SIG-M5 (cell line): ENCODE data around the gene GJA9.
"Not testable (repeated sequence)": the region's sequence is repeated elsewhere in the genome, so short reads cannot be mapped to it uniquely, and the experiment has no call there.

Source experiments
- DNase-seq: peaks from one replicate; lab custom pipeline; 2025; lab: John Stamatoyannopoulos, UW

Gene GJA9

DNA sequence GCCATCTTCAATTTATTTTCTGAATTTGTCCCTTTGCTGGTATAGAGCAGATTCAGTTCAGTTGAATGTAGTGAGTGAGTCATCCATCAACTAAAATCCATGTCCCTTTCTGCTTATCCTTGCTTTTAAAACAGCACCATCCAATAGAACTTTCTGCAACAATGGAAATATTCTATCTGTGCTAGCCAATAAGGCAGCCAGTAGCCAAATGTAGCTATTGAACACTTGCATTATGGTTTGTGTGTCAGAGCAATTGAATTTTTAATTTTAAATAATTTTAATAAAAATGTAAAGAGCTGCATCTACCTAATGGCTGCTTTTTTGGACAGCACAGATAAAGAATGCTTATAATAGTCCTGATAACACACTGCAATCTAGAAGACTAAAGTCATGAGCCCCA, at the start of gene GJA9:
Gene GJA9, minus strand, starts transcription at position 101 of the 400 bp plus-strand sequence. CDS start 5,489 bp downstream, outside the sequence.
- no peak for DNase-seq

DNA sequence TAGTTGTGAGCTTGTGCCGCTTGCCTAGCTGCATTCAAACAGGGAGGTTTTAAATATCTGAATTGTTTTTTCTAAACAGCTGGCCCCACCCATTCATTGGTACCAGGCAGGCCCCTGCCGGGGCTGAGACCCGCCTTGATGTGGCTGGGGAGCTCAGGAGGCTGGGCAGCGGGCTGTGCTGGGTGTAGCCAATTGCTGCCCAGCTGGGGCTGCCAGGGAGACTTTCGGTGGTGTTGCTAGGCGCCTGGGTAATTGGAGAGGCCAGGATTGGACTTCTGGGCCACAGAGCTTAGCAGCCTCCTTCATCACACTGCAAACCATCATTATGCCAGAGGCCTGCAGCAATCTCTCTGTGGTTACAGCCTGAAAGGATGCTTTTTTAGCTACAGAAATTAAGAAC, 48.1 kb upstream of the GJA9 start:
- no peak for DNase-seq

DNA sequence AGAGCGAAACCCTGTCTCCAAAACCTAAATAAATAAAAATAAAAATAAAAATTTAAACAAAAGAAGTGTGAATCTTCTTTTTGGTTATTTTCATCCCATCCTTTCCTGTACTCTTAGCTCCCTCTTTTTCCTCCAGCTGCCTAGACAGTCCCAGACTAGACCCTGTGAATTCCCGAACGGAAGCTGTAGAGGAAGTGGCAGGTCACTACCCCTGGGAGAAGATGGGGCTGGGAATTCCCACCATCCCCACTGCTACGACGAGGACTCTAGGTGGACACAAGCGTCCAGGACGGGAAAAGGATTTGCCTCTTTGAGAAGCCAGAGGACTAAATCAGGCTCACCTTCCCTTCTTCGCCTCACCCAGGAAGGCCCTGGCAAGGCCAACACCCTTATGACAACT, 47.7 kb upstream of the GJA9 start:
- no peak for DNase-seq

DNA sequence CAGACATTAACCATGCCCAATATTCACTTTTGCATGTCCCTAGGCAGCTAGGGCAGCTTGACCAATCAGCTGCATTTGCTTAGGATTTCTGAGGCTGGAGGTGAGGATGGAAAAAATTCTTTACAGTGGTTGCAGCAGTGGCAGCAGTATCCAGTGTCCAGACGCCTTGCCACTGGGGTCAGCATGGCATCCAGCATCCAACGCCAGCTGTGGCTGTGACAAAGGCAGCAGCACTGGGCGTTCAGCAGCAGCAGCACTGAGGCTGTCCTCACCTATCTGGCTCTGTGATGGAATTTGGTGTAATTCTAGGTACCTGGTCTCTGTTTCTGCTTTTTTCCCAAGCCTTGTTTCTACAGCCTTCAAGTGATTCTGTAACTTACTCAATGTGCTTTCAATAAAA, 44.7 kb upstream of the GJA9 start:
- DNase-seq: no peak

DNA sequence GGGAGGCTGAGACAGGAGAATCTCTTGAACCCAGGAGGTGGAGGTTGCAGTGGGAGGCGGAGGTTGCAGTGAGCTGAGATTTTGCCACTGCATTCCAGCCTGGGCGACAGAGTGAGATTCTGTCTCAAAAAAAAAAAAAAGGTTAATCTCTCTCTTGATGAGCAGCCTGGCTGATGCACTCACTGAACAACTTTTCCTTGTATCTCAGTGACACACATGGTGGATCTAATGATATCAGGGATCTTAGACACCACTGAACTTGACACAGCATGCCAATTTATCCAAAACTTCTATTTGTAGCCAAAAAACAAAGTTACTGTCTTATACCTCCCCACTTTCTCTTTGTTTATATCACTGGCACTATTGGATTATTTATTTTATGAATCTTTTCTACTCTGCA, 44.0 kb upstream of the GJA9 start:
- no peak for DNase-seq

DNA sequence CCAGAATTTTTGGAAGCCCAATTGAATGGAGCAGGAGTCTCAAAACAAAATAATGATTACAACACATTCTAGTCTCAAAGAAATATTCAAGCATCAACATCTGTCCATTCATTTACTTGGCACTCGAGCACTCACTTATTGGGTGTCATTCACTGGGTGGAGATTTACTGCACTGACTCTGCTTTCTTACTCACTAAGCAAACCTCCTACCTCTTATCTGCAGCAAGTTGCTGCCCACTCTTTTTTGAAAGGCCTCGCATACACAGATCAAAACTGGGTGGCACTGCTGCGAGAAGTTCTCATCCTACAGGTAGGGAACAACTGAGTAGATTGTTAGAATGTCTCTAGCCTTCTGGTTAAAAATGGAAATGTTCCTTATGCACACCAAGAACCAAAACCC, 42.2 kb upstream of the GJA9 start:
- no peak for DNase-seq

DNA sequence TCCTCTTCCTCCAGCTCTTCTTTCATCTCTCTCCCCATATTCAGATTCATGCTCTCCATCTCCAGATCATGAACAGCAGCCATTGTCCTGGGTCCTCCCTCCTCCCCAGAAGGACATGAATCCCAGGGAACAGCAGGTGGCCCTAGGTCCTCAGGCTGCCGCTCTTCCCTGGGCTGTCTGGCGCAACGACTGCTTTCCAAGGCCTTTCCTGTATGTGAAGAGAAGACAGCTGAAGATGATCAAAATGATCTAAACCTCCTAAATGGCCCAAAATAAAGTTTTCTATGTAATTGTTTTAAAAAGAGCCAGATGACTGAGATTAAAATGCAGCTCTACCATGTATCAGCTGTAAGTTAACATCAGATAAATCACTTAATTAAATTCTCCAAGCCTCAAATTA, 37.7 kb upstream of the GJA9 start:
- no peak for DNase-seq

DNA sequence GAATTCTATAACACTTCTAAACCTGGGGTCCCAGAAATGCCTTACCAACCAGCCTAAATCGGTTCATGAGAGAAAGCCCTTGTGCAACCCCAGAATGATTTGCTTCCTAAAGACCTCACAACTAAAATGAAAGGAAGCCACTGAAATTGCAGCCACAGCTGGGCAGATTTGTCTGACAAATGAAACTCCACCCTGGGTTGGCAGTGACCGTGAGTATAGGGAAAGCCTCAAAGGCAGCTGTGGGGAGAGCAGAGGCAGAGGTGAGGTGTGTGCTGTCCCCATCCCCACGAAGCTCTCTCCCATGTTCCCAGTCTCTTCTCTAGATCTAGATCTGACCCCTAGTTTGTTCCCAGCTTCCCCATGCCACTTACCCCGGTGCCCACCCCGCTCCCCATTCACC, 37.2 kb upstream of the GJA9 start:
- no peak for DNase-seq

DNA sequence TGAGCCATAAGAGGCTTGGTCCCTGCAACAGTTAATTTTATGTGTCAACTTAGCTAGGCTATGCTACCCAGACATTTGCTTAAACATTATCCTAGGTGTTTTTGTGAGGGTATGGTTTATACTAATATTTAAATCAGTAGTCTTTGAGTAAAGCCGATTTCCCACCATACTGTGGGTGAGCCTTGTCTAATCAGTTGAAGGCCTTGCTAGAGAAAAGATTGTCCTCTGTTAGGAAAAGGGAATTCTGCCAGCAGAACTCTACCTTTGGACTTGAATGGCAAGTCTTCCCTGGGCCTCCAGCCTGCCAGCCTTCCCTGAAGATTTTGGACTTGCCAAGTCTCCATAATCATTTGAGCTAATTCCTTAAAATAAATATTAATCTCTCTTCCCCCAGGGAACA, 36.4 kb upstream of the GJA9 start:
- no peak for DNase-seq

DNA sequence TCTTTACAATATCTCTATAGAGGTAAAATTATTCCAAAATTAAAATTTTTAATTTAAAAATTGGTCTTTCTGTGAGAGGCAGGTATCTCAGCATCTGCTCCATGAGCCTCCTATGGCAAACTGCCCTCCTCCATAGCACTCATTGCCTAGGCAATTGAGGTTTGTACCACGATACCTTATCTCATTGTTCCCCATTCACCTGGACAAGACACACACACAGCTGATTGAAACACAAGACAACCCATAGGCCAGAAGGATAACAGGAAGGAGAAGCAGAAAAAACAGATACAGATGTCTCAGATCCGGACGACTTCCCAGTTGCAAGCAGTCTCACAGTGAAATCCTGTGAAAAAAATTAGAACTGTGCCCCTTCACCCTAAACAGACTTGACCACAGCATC, 36.0 kb upstream of the GJA9 start:
- DNase-seq: no peak

DNA sequence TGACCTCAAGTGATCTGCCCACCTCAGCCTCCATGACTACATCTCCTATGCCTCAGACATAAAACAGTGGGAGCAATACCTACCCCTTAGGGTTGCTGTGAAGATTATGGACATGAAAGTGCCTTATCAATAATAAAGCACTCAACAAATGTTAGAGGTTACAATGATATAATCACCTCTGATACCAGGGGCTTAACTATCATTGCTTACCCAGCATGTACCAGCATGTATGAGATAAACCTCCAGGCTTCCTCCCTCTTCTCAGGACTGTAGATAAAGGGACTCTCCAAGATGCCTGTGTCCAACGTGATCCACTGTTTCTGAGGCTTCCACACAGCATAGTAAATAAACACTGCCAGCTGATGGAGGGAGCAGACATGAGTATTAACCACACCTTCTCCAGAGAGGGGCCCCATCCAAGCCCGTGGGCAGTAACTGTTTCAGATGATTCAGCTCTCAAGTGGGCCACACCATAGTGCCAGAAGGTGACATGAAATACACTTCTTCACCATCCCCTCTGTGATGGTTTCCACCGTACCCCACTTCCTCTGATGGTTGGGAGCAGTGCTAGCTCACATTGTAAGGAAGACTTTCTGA, 34.1 kb upstream of the GJA9 start:
- no peak for DNase-seq

DNA sequence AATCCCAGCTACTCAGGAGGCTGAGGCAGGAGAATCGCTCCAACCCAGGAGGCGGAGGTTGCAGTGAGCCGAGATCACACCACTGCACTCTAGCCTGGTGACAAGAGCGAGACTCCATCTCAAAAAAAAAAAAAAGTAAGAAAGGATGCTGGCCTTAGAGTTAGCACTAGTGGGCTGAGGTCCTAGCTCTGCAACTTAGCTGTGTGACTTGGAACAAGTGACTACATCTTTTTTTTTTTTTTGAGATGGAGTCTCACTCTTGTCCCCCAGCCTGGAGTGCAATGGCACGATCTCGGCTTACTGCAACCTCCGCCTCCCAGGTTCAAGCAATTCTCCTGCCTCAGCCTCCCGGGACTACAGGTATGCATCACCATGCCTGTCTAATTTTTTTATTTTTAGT, 33.5 kb upstream of the GJA9 start:
- not testable (repeated sequence) for DNase-seq

DNA sequence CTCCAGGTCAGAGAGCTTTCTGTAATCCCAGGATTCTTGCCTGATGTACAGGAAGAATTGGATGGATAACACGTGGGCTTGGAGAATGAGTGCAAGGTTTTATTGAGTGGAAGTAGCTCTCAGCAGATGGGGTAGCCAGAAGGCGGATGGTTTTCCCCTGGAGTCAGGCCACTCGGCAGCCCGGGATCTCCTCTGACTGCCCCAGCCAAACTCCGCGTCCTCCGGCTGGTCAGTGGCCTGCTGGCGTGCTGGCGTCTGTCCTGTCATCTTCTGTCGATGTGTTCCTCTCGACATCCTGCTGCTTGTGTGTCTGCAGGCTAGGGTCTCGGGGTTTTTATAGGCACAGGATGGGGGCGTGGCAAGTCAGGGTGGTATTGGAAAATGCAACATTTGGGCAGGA, 27.4 kb upstream of the GJA9 start:
- DNase-seq: no peak

DNA sequence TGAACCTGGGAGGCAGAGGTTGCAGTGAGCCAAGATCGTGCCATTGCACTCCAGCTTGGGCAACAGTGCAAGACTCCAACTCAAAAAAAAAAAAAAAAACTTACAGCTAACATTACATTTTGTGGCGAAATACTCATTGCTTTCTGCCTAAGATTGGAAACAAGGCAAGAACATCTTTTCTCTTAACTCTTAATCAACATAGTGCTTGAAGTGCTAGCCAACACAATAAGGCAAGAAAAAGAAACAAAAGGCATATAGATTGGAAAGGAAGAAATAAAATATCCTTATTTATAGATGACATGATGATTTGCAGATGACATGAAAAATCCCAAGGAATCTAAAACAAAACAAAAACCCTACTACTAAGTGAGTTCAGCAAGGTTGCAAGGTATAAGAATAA, 24.6 kb upstream of the GJA9 start:
- no peak for DNase-seq

DNA sequence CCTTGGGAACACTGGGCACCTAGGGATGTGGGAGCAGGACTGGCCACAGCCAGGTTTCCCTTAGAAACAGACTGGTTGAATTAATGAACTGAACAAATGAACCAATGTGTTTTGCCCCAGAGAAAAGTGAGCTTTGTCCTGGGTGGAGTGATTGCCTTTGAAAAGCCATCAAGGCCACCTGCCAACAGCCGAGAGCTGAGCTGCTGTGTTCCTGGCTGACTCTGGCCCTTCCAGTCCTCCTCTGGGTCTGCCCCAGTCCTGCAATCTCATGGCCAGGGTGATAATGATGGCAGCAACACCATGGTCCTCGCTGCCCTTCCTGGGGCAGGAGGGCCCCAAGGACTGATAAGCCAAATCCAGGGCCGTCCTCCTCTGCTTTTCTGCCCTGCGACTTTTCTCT, 18.2 kb upstream of the GJA9 start:
- DNase-seq: no peak

DNA sequence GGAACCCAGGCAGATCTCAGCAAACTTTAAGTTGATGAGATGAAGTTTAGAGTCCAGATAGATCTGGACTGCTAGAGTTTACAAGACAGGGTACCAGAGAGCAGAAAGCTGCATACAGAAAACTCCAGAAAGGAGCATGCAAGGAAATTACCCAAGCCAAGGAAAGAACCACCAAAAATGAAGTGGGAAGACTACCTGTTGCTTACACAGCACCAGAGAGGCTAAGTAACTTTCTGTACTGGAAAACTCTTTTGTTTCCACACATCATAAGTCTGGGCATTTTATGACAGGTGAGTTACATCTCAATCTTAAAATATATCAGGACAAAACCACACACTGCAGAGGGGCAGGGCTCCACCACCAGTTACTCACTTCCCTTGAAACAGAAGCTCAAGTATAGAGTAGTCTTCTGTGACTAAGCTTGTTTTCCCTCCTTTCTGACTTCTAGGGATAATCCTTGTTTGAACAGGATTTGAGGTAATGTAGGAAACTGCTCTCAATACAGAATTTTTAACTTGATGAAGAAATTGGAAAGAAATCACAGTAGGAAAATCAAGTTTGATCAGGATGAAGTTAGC, 17.4 kb upstream of the GJA9 start:
- DNase-seq: no peak

DNA sequence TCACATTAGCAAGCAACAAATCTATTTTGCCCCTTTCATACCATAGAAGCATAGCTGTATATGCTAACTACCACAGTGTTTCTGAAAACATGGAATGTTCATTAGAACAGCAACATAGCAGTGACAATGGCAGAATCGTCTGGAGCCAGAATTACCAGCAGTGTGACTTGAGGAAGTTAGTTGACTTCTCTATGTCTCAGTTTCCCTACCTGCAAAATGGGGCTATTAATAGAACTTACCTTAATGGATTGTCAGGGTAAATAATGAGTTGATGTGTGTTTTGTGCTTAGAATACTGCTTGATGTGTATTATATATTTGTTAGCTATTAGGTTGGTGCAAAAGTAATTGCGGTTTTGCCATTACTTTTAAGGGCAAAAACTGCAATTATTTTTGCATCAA, 14.8 kb upstream of the GJA9 start:
- no peak for DNase-seq

DNA sequence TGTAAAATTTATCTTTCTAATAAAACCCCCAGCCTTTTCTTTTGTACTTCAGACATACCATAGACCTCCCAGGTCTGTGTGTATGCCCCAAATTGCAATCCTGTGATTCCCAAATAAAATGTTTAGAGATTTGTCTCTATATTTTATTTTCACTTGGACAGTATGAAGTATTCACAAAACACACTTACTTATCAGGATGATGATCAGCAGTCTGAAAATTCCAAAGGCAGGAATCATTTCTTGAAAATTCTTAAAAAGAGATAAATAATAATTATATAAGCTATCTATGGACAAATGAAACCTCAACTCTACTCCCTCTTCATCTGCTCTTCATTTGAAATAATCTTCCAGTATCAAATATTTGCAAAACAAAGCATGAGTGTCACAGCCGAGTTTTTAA, 11.6 kb upstream of the GJA9 start:
- DNase-seq: no peak

DNA sequence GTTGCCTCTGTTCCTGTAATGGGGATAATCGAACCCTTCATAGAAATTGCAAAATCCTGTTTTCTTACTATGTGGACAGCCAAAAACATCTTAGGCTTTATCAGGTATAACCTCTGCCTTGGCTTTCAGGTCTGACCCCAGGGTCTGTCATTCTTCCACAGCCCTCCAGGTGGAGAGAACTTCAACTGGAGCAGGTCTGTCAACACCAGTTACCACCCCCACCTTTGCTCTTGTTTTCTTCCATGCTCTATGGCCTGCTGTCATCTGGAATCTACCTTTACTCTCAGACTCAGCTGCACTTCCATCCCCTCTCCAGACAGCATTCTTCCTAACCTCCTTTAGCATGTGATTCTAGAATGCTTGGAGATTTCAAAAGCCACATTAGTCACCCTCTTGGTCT, 10.4 kb upstream of the GJA9 start:
- no peak for DNase-seq

DNA sequence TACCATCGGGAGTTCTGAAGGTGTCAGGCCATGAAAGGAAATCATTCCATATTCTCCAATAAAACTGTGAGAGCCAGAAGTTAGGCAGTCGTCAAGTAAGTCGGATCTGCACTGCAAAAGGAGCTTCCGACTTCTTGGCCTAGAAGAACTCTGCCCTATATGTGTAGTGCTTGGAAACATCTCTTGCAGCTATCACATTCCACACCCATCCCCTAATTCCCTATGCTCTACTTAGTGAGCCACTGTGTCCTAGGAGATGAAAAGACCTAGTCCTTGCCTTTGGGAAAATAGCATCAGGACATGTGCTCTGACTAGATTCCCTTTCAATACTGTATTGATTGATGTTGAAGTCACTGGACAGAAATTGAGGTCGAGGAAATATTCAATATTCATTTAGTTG, 8.2 kb upstream of the GJA9 start:
- DNase-seq: no peak

DNA sequence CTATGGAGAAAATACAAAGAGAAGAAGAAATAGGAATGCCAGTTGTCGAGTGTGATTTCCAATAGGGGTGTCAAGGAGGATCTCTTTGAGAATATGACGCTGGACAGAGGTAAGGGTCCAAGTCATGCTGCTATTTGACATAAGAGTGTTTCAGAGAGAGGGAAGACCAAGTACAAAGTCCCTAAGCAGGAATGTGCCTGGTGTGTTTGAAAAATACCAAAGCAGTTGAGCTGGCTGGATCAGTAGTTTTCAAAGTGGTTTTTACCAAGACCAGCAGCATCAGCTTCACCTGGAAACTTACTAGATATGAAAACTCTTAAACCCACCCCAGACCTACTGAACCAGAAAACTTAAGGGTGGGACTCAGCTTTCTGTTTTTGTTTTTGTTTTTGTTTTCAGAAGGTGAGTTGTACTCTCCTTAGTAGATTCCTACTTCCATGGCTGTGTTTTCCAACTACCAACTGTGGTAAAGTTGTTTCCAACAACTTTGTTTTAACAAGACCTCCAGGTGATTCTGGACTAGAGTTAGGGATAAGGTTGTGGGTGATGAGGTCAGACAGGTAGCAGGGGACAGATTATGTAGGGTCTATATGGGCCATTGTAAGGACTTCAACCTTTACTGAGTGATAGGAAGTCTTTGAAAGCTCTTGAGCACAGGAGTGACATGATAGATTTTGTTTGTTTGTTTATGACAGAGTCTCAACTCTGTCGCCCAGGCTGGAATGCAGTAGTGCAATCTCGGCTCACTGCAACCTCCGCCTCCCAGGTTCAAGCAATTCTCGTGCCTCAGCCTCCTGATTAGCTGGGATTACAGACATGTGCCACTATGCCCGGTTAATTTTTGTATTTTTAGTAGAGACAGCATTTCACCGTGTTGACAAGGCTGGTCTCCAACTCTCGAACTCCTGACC, 7.3 kb upstream of the GJA9 start:
- DNase-seq: no peak

DNA sequence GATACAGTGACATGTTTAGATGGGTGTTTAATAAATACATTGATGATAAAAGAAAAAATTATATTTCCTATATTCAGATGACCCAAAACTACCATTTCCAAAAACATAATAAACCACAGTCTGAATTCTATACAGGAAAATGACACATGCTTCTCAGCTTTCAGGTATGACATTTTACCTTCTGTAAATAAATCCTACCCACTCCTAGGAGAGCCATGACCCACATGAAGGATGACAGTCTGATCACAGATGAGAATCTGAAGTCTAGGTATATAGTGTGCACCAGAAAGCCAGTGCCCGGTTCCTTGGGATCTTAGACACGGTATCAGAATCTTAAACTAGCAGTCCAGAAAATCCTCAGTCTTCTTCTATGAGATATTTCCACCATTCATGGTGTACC, 3.7 kb upstream of the GJA9 start:
- no peak for DNase-seq

DNA sequence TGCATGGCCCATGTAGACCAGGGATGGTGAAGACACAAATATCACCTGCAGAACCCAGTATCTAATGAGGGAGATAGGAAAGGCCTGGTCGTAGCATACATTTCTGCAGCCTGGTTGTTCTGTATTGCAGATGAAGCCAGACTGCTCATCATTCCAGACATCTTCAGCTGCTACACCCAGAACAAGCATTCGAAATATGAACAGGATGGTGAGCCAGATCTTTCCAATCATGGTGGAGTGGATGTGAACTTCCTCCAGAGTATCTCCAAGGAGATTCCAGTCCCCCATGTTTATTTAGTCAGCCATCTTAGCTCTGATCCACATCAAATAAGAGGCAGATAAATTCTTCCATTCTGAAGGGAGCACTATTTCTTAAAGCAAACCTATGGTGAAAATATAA, 5.6 kb downstream of the GJA9 start:
- DNase-seq: no peak
